ENCODE measurements around the gene P4HB.
A peak's percentile ranks its signal among the peaks of the same experiment; 100 is the strongest.
"Not testable (repeated sequence)": the region's sequence is repeated elsewhere in the genome, so short reads cannot be mapped to it uniquely, and the experiment has no call there.

The P4HB gene

DNA sequence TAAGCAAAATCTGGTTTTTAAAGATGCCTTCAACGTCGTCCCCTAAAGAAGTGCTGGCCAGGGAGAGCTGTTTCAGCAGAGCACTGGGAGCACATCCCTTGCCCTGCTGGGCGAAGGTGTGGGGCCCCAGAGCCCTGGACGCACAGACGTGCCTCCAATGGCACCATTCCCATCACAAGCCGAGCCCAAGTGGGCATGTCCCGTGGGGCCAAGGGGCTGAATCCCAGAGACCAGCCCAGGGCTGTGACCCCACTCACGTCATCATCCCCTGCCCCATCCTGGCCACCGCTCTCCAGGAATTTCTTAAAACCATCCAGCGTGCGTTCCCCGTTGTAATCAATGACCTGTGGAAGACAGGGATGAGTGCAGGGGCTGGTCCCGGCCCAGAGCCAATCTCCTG is 15.4 kb downstream of the P4HB start:
- DNase-seq = no peak

DNA sequence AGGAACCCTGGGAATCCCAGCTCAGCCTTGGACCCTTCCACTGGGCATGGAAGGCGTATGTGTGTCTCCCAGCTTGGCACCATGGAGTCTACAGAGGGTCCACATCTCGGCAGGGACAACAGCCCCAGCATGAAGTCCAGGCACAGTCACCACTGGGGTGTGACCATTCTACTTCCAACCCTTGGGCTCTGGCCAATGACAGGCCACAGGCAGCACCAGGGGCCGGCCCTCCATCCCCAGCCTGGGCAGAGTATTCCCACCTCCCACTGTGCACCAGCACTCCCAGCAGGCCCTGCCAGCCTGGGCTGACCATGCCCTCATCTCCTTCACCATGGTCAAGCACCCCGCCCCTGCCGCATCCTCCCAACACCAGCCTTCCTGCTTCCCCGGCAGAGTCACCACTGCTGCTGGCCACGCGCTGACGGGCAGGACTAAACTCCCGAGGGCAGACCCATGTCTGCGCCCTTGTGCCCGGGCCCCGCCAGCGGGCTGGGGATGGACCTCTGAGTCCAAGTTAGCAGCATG is 15.9 kb downstream of the P4HB start:
- DNase-seq = no peak

DNA sequence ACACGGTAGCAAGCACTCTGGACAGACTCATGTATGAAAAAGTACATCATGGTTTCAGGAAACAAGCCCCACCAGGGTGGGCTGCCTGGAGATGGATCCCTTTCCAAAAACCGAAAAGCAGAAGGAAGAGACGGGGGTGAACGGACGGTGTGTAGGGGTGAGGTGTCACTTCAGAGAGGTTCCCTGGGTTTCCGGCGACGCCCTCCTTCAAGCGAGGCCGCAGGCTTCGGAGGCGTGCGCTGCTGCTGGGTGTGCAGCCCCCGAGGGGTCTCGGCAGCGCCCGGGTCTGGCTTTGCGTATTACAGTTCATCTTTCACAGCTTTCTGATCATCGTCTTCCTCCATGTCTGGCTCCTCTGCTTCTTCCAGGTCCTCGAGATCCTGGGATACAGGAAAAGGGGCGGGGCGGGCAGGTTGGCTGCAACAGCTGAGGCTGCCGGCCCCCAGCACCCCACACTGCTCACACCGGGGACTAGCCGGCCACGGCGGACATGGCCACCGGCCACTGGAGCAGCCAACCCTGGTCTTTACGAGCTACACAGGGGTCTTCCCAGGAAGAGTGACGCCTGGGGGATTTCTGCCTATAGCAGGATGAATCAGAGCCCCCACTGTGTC is 16.5 kb downstream of the P4HB start:
- DNase-seq = no peak

DNA sequence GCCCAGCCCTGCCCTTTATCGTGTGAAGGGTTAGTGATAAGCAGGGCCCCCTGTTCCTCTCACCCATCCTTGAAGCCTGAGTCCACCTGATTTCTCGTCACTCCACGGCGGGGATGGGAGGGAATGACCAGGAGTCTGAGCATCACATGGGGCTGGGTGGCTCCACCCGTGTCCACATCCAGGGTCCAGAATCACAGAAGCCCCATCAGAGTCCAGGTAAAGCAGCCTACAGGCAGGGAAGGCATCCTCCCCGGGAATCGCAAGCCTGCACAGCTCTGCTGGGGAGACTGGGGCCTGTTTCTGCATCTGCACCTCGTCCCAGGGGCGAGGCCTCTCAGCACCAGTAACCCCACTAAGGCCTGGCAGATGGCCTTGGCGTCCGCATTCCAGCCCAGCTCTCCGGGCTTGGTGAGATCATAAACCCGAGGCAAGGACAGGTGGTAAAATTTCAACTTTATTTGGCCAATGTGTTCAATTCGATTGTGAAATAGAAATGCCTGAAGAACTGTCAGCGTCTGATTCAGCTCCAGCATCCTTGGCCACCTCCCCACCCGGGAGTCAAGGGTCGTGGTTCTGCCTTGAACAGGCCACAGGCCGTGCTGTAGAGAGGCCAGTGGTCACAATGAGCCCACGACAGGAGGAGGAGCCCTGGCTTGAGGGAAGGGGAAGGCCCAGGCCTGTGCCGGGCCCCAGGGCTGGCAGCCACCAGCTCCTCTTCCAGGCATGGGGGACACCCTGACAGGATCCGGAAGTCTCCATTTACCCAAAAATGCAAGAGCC is 17.4 kb downstream of the P4HB start:
- DNase-seq = no peak

DNA sequence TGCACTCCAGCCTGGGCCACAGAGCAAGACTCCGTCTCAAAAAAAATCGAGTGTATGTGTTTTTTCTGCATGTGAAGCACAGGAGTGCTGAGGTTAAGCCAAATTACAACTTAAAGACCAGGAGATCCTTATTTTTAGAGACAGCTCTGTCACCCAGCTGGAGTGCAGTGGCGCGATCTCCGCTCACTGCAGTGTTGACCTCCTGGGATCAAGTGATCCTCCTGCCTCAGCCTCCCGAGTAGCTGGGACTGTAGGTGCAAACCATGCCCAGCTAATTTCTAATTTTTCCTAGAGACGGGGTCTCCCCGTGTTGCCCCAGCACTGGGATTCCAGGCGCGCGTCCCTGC is 18.0 kb downstream of the P4HB start:
- DNase-seq = no peak

DNA sequence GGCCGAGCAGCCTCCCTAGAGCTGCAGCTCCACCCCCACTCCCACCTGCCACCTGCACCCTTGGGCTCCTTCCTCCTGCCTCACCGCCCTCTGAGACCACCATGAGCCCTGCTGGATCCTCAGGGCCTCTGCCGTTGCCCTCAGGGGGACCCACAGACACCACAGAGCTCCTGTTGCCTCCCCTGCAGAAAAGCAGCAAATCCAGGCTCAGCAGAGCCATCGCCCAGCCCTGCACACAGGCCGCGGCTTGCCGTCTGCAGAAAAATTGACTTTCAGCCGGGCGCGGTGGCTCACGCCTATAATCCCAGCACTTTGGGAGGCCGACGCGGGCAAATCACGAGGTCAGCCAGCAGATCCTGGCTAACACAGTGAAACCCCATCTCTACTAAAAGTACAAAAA is 18.5 kb downstream of the P4HB start:
- no peak for DNase-seq

DNA sequence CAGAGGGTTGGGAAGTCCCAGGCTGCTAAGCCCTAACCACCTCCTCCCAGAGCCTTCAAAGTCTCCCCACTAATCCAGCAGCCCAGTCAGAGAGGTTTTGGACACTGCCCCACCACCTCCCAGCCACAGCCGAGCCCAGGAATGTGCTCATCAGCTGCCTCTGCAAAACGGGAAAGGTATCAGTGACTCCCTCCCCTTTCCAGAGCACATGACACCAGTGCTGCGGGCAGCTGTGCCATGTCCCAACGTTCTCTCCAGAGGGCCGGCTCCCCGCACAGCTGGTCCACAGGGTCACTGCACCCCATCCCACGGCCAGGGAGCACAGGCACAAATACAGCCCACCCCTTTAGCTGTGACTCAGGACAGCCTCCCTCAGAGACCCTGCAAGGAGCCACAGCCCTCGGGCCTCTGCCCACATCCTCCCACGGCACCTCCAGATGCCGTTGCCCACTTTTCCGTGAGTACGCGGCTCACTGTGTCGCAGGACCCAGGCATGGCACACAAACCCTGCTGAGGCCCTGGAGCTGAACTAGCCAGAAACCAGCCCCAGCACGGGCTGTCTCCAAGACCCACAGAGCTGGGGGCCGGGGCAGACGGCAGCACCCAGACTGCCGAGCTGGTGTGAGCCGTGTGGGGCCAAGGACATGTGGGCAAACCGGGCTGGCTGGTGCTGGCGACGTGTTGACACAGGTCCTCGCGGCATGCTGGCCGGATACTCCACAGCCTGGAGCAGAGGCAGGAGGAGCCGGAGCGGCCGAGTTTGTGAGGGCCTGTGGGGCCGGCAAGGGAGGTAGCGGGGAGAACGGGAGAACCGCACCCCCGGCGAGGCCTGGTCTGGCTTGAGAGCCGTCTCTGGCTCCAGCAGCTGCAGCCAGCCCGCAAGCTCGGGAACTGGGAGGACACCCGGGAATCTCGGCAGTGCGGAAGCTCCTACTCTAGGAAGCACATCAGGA is 19.2 kb downstream of the P4HB start:
- DNase-seq = peak; percentile 76

DNA sequence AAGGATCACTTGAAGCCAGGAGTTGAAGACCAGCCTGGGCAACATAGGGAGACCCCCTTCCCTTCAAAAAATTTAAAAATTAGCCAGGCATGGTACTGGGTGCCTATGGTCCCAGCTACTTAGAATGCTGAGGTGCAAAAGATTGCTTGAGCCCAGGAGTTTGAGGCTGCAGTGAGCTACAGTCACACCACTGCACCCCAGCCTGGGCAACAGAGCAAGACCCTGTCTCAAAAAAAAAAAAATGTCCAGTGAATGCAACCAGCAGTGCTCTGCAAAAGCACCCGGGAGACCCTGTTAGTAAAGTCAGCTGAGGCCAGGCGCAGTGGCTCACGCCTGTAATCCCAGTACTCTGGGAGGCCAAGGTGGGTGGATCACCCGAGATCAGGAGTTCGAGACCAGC is 20.3 kb downstream of the P4HB start:
- not testable (repeated sequence) for DNase-seq

DNA sequence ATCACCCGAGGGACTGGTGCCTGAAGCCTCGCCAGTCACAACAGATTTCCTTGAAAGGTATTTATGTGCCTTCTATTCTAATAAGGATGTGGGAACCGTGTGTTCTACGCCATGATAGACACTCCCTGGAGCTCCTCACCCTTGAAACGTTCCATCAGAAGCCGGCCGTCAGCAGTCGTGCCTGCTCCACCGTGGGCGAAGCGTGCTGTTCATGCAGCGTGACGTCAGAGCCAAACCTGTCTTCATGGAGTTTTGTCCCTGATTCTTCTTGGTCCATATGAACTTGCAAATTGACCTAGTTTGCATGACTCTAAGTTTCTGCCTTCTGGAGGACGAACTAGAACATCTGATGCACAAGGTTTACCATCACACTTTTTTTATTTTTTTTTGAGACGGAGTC is 21.0 kb downstream of the P4HB start:
- DNase-seq = no peak

DNA sequence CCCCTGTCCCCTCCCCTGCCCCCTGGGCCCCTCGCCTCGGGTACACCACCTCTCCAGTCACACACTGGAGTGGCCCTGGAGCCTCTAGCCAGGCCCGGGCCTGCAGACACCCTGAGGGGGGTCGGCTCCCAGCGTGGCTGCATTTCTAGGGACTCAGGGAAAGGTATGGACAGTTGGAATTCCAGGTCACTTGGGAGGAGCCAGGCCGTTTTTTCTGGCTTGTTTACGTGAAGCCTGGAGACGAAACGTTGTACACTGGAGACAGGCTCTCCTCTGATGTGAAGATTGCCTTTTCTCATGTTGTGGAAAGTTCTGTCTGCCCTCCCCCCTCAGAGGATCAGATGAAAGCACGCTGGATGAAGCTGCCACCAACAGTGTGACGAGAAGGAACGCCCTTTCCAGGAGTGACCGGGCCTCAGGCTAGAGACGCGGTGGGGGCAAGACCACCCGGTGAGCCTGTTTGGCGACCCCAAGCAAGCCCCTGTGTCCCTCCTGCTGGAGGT is 21.5 kb downstream of the P4HB start:
- no peak for DNase-seq

DNA sequence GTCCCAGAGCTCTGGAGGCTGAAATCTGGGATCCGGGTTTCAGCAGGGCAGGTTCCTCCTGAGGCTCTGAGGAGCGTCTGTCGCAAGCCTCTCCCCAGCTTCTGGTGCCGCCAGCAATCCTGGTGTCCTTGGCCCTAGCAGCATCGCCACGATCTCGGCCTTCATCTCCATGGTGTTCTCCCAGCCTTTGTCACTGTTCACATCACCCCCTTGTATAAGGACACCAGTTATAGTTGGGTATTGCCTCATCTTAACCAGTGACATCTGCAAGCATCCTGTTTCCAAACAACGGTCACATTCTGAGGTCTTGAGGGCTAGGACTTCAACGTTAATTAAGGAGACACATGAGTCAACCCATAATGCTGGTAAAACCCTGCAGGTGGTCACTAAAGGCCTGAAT is 22.7 kb downstream of the P4HB start:
- peak; percentile 99 for DNase-seq

DNA sequence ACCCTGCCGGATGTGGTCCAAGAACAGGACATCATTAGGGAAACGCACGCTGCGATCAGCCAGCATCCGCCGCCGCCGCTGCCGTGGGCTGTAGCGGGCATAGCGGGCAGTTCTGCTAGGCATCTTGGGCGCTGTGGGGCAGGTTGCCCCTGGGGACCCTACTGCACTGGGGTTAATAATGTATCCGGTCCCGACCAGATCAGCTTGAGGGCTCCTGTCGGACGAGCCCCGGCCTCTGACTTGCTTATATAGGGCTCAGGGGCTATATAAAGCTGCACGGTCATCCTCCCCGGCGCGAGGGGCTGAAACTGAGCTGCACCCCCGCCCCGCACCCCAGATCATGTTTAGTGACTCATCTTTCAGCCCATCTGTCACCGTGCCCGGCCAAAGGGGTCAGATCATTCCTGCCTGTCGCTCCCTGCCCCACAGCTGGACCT is 25.5 kb downstream of the P4HB start, which contains the start of gene PPP1R27:
Gene PPP1R27, minus strand, starts transcription at position 220 of the 437 bp plus-strand sequence. Its CDS starts 97 bp downstream, at position 123.
- no peak for DNase-seq

DNA sequence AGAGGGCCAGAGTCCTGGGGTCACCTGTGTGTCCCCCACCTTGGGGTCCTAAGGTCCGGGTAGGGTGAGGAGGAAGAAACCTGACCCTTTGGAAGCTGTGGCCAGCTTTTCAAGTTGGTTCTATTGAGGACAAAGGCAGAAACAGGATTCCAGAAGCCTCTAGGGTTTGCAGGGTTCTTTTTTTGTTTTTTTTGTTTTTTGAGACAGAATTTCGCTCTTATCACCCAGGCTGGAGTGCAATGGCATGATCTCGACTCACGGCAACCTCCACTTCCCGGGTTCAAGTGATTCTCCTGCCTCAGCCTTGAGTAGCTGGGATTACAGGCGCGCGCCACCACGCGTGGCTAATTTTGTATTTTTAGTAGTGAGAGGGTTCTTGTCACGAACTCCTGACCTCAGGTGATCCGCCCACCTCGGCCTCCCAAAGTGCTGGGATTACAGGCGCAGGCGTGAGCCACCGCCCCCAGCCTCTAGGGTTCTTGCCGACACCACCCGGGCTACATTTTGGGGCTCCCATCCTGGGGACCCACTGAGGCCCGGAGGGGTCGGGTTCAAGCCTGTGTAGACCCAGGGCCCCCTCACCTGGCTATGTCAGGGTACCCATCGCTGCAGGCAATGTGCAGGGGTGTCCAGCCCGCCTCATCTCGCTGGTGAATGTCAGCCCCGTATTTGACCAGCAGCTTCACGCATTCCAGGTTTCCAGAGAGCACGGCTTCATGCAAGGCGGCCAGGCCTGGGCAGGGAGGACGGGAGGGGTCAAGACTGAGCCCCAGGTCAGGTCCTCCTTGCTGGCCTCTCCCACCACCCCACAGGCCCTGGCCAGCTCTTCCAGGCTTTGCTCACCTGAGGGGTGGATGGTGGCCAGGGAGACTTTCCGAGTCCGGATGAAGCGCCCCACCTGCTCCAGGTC is 26.2 kb downstream of the P4HB start:
- no peak for DNase-seq

DNA sequence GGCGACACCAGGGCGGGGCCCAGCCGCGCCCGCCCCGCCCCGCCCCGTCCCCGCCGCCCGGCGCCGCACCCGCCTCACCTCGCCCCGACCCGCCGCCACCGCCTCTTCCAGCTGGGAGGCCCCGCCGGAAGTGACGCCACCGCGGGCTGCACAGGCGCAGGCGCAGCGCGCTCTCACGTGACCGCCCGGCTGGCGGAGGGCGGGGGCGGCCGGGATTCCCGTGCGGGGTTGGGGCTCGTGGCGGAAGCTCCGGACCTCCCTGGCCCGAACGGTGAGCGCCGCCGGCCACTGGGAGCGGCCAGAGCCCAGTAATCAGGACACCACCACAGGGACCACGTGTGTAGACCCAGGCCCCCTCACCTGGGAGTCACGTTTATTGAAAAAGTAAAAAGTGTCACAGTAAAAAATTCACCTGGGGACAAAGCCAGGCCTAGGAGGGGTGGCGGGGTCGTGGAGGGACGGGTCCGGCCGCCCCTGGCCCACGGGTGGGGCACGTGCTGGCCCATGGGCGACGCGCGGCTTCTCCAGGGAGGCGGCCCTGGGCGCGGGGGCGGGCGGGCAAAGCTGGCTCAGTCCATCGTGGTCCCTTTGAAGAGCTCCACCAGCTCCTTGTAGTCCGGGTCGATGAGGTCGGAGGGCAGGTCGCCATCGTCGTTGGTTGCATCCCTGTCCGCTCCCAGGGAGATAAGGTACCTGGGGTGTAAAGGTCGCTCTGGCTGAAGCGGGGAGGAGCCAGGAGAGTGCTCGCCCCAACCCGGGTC is 27.0 kb downstream of the P4HB start, which contains the start of gene MCRIP1:
Gene MCRIP1, minus strand, starts transcription at position 132 of the 761 bp plus-strand sequence. CDS start 8,785 bp downstream, outside the sequence.
- peak; percentile 73 for DNase-seq

DNA sequence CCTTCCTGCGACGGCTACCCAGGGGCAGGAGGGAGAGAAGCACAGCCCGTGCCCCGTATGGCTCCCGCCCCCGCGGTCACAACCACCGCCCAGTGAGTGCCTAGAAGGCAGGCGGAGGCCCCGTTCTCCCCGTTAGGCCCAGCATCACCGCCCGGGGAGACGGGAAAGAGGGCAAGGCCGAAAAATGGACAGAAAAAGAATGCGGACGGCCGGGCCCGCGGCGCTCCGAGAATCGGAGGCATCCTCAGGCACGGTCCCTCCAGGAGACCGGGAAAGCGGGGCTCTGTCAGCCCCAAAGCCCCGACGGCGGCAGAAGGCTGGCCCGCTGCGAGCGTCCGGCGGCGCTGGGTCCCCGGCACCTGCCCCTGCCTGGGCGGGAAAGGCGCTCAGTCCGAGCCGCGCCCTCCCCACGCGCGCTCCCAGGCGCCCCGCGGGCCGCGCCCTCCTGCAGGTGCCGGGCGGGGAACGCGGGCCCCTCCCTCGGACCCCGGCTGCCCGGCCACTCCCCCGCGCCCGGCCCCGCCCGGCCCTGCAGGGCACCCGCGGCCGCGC is 27.7 kb downstream of the P4HB start:
- no peak for DNase-seq

DNA sequence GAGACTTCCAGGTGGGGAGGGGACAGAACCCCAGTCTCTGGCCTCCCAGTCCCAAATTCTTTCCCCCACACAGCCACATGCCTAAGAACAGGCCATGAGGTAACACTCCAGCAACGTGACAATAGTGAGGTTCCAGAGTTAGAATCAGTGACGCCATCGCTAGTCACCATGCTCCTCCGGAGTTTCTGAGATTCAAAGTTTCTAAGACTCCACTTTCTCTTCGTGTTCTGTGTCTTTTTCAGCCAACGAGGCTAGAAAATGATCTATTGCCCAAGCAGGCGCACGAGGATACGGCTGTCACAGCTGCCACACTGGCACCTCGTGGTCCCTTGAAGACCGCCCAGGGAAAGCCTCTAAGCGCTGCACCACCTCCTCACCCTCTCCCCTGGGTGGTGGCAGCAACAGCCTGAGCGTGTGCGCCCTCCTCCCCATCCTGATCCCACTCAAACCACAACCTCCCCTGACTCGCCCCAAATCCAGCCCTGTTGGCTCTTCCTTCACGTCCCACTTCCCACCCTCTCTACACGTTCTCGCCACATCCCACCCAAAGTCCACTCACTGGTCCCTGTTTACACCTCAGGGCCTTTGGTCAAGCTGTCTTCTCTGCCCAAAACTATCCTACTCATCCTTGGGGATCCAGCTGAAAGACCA is 28.3 kb downstream of the P4HB start:
- peak; percentile 67 for DNase-seq

DNA sequence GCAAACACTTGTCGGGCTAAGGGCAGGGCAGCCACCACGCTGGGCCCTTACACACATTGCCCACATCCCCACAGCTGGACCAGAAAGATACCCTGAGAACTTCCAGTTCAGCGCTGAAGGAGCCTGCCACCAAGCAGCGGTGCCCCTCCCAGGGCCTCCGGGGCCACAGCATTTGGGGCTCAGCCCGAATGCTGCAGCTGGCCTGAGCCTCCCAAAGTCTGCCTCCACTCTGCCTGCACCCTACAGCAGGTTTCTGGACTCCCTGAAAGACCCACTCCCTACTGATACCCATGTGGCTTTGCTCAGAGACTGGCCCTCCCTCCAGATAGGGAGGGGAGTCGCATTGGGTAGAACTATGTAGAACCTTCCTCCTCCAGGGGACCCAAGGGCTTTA is 28.8 kb downstream of the P4HB start:
- peak; percentile 51 for DNase-seq

DNA sequence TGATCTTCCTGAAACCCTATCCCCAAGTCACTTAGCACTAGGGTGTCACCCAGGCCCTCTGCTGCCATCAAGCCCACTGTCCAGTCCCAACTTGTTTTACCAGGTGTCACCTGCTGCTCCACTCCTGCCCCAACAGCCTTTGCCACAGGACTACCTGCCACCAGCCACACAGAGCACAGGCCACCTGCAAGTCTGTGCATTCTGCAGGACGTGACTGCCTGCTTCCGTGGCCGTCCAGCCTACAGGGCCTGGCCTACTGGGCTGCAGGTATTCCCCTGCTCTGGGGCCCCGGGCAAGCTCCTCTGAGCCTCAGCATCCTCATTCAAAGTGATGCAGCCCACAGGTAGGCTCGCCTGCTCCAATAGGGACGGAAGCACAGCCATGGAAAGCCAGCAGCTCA is 30.5 kb downstream of the P4HB start:
- DNase-seq = no peak

DNA sequence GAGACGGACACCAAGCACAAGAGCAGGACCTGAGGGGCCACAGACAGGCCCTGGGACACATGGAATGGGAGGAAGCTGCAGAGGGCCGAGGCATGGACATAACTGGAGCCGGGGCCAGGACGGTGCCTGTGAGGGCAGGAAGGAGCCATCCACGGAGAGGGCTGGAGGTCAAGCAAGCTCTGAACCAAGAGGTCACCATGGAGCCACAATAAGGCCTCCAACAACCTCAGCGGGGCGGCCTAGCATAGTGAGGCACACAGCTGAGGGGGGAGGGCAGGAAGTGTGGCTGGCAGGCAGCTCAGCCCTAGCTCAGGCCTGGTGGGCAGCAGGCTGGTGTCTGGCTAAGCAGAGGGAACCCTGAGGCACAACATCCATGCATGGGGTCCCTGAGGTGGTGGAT is 31.7 kb downstream of the P4HB start:
- no peak for DNase-seq

DNA sequence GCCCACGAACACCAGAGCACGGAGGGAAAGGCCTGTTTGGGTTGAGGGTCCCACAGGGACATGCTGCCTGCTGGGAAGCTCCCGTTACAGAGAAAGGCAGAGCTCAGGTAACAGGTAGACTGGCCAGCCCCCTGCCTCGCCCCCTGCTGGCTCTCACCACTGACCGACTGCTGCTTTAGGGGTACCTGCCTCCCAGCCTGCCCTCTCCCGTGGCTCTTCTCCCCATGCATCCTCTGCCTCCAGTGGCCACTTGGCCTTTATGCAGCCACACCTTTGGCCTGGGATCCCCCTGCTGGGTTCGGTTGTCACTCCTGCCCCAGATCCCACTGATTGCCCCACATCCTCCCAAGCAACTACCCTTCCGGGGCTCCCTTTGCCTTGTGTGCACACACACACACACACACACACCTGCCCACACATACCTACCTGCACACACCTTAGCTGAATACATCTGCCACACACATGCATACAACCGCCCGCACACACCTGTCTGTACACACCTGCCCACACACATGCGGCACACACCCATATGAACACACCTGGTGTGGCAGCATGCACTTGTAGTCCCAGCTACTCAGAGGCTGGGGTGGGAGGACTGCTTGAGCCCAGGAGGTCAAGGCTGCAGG is 34.4 kb downstream of the P4HB start:
- DNase-seq = no peak

All from GF-D8 (cell line).